ENCODE results near the gene POLD2. TPM values are rescaled to one million over a fixed set of nuclear protein-coding genes. Genes with fewer than 3 reads are reported as not detected.
"Not testable (repeated sequence)": the region's sequence is repeated elsewhere in the genome, so short reads cannot be mapped to it uniquely, and the experiment has no call there.

POLD2 gene
- 258 and 277 TPM in 2 replicates for total RNA-seq (2014; rRNA removed; shearing (Covaris generic))

- DNase-seq (ENCODE audit: low spot score) = peak; percentile 97
Observed at GRCh38 chr7:44123190-44124003, at the start of gene POLD2. Gene POLD2 (minus strand): TSS chr7:44123548. CDS start chr7:44122053, 1,495 bp downstream.

- no peak for DNase-seq (ENCODE audit: low spot score)
Observed at GRCh38 chr7:44172803-44173424, 49.6 kb upstream of the POLD2 start.

- DNase-seq (ENCODE audit: low spot score) = no peak
Observed at GRCh38 chr7:44172352-44172751, 49.0 kb upstream of the POLD2 start.

GRCh38 chr7:44171901-44172300 lies 48.6 kb upstream of the POLD2 start:
- not testable (repeated sequence) for DNase-seq (ENCODE audit: low spot score)

GRCh38 chr7:44167920-44168319 lies 44.6 kb upstream of the POLD2 start:
- no peak for DNase-seq (ENCODE audit: low spot score)

GRCh38 chr7:44163591-44163990 lies 40.2 kb upstream of the POLD2 start:
- DNase-seq (ENCODE audit: low spot score) = no peak

GRCh38 chr7:44162785-44163395 lies 39.5 kb upstream of the POLD2 start:
- no peak for DNase-seq (ENCODE audit: low spot score)

- no peak for DNase-seq (ENCODE audit: low spot score)
Observed at GRCh38 chr7:44162179-44162578, 38.8 kb upstream of the POLD2 start.

- no peak for DNase-seq (ENCODE audit: low spot score)
Observed at GRCh38 chr7:44161371-44161770, 38.0 kb upstream of the POLD2 start.

GRCh38 chr7:44159824-44160630 lies 36.7 kb upstream of the POLD2 start:
- DNase-seq (ENCODE audit: low spot score) = no peak

GRCh38 chr7:44158873-44159631 lies 35.7 kb upstream of the POLD2 start:
- DNase-seq (ENCODE audit: low spot score) = no peak

- DNase-seq (ENCODE audit: low spot score) = no peak
Observed at GRCh38 chr7:44158096-44158872, 34.9 kb upstream of the POLD2 start.

- no peak for DNase-seq (ENCODE audit: low spot score)
Observed at GRCh38 chr7:44157116-44158080, 34.0 kb upstream of the POLD2 start.

- DNase-seq (ENCODE audit: low spot score) = no peak
Observed at GRCh38 chr7:44156453-44157010, 33.2 kb upstream of the POLD2 start.

GRCh38 chr7:44155191-44156185 lies 32.1 kb upstream of the POLD2 start:
- DNase-seq (ENCODE audit: low spot score) = no peak

- DNase-seq (ENCODE audit: low spot score) = no peak
Observed at GRCh38 chr7:44154703-44155102, 31.4 kb upstream of the POLD2 start.

- DNase-seq (ENCODE audit: low spot score) = no peak
Observed at GRCh38 chr7:44153948-44154335, 30.6 kb upstream of the POLD2 start.

Measured in HT-29 (cell line).